Right kidney (tissue), 1 donor: ENCODE results near the gene ZBTB7C.

Experiments
- DNase-seq: peaks from one replicate; pipeline ENCODE4 v3.0.0-alpha.2; 2016

Gene ZBTB7C

GRCh38 chr18:48392268-48392667, 16.9 kb downstream of the ZBTB7C start:
- no peak for DNase-seq

- DNase-seq = no peak
Measured at GRCh38 chr18:48391868-48392267, 17.3 kb downstream of the ZBTB7C start.

GRCh38 chr18:48390641-48391040, 18.5 kb downstream of the ZBTB7C start:
- no peak for DNase-seq

- DNase-seq = no peak
Measured at GRCh38 chr18:48388478-48388877, 20.7 kb downstream of the ZBTB7C start.

GRCh38 chr18:48387300-48387699, 21.9 kb downstream of the ZBTB7C start:
- DNase-seq = no peak

- no peak for DNase-seq
Measured at GRCh38 chr18:48385596-48385995, 23.6 kb downstream of the ZBTB7C start.

GRCh38 chr18:48376934-48377333, 32.2 kb downstream of the ZBTB7C start:
- DNase-seq = no peak

GRCh38 chr18:48376406-48376805, 32.8 kb downstream of the ZBTB7C start:
- no peak for DNase-seq

GRCh38 chr18:48375150-48375800, 33.9 kb downstream of the ZBTB7C start:
- no peak for DNase-seq

- no peak for DNase-seq
Measured at GRCh38 chr18:48374423-48375149, 34.6 kb downstream of the ZBTB7C start.

- DNase-seq = no peak
Measured at GRCh38 chr18:48371854-48372602, 37.2 kb downstream of the ZBTB7C start.

- DNase-seq = no peak
Measured at GRCh38 chr18:48367557-48367956, 41.6 kb downstream of the ZBTB7C start.

GRCh38 chr18:48365965-48366364, 43.2 kb downstream of the ZBTB7C start:
- DNase-seq = no peak

GRCh38 chr18:48364146-48364545, 45.0 kb downstream of the ZBTB7C start:
- no peak for DNase-seq

GRCh38 chr18:48363175-48363574, 46.0 kb downstream of the ZBTB7C start:
- no peak for DNase-seq

- DNase-seq = no peak
Measured at GRCh38 chr18:48361801-48362200, 47.4 kb downstream of the ZBTB7C start.

- no peak for DNase-seq
Measured at GRCh38 chr18:48360376-48361021, 48.7 kb downstream of the ZBTB7C start.

GRCh38 chr18:48359626-48360025, 49.6 kb downstream of the ZBTB7C start:
- DNase-seq = no peak

GRCh38 chr18:48358868-48359267, 50.3 kb downstream of the ZBTB7C start:
- no peak for DNase-seq

GRCh38 chr18:48356909-48357631, 52.1 kb downstream of the ZBTB7C start:
- DNase-seq = peak; percentile 54

GRCh38 chr18:48356151-48356745, 52.9 kb downstream of the ZBTB7C start:
- DNase-seq = no peak
